ENCODE data around the gene SCIMP.

DNA sequence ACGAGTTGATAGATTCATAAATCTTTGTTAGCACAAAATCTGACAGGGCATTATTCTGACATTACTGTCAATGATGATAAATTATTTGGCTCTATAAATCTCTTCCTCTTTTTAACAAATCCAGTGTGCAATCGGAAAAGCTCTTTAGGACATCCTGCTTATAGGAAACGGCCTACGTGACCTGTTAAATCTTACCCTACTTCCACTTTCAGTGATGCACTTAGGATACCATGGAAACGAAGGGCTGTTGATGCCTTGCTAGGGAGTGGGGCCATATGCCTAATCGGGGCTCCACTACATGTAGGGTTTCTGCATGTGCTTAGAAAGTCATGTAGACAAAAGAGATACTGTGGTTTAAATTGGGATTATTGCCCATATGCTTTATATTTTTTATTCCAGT is 70.2 kb downstream of the SCIMP start:
- TF ChIP-seq, protein P1, sequence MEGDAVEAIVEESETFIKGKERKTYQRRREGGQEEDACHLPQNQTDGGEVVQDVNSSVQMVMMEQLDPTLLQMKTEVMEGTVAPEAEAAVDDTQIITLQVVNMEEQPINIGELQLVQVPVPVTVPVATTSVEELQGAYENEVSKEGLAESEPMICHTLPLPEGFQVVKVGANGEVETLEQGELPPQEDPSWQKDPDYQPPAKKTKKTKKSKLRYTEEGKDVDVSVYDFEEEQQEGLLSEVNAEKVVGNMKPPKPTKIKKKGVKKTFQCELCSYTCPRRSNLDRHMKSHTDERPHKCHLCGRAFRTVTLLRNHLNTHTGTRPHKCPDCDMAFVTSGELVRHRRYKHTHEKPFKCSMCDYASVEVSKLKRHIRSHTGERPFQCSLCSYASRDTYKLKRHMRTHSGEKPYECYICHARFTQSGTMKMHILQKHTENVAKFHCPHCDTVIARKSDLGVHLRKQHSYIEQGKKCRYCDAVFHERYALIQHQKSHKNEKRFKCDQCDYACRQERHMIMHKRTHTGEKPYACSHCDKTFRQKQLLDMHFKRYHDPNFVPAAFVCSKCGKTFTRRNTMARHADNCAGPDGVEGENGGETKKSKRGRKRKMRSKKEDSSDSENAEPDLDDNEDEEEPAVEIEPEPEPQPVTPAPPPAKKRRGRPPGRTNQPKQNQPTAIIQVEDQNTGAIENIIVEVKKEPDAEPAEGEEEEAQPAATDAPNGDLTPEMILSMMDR (IDR thresholded peaks at IDR 0.05) = no peak
- no peak for TF ChIP-seq POLR2A (IDR thresholded peaks at IDR 0.05)
- TF ChIP-seq EP300 (IDR thresholded peaks at IDR 0.05) = no peak

Data from ovary (tissue), 3 donors.